Right ventricle myocardium inferior (tissue), 1 donor: ENCODE data around the gene SOX14. TPM values are rescaled to one million over a fixed set of nuclear protein-coding genes. Genes with fewer than 3 reads are reported as not detected.

ENCODE experiments used
- ATAC-seq: fragments of 200-7000 bp; cut with Tn5 transposase; one replicate; pipeline ENCODE4 v1.9.1; 2020; ENCODE audit warnings: mild to moderate bottlenecking, moderate library complexity
- DNase-seq: peaks from one replicate; pipeline ENCODE4 v3.0.0; 2021; ENCODE audit errors: missing footprints
- intact Hi-C: fragments of 100-400 bp; cut with DNase I; formaldehyde crosslinking; loops from one replicate; pipeline ENCODE4 v1.11.0; 2022
- long read RNA-seq: library from polyadenylated mRNA; unstranded; transcript quantifications from one replicate; pipeline ENCODE4 v2.0.0, GENCODE V29; 2021
- total RNA-seq: library from RNA; stranded (reverse); fragmentation: NEBNext Ultra II Directional; extraction: Animal tissue kit (Norgen Biotek cat#: 25700); gene quantifications from one replicate; pipeline ENCODE4 v1.2.1, GENCODE V29; 2021
- donor health status: DM: no; HTN: yes; CAD: no; lungs with severe emphysema.

The SOX14 gene
- total RNA-seq: not detected
- long read RNA-seq: 0 reads

DNA sequence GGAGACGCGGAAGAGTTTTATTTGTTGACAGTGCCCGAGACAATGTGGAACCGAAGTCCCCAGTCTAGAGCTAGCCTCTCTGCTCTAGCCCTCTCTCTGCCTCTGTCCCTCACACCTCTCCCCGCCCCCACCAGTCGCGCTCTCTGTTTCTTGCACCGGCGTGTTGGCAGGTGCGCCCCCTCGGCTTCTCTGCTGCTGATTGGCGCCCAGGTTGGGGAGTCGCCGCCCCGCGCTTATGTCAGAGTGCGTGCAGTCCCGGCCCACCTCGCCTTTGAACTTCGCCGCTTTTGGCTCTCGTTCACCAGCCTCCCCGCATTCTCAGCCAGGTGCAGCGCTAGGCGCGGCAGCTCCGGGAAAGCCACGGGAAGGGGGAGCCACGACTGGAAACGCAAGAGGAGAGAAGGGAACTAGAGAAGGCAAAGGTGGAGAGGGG lies at the start of gene SOX14:
Gene SOX14 (plus strand): TSS at position 315 of the 433 bp plus-strand sequence. CDS start 470 bp downstream, outside the sequence.
- ATAC-seq (no peak), DNase-seq (peak; percentile 37)
- intact Hi-C loops: no loop called here

DNA sequence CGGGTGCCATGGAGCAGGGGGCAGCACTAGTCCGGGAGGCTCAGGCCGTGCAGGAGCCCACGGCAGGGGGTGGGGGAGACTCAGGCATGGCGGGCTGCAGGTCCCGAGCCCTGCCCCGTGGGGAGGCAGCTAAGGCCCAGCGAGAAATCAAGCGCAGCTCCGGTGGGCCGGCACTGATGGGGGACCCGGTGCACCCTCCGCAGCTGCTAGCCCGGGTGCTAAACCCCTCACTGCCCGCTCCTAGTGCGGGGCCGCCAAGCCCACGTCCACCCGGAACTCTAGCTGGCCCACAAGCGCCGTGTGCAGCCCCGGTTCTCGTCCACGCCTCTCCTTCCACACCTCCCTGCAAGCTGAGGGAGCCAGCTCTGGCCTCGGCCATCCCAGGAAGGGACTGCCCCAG lies 49.6 kb upstream of the SOX14 start:
- DNase-seq: no peak
- no peak for ATAC-seq
- intact Hi-C loops: no loop called here

DNA sequence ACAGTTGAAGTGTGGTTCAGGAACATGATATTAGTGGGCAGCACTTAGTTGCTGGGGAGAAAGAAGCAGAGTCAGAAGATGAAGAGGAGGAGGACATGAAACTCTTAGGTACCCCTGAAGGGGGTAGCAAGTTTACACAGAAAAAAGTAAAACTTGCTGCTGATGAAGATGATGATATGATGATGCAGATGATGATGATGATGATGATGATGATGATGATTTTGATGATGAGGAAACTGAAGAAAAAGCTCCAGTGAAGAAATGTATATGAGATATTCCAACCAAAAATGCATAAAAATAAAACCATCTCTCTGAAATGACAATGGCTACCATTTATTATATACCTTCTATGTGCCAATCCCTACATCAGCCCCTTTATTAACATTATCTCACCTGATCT lies 39.9 kb upstream of the SOX14 start:
- DNase-seq: no peak

DNA sequence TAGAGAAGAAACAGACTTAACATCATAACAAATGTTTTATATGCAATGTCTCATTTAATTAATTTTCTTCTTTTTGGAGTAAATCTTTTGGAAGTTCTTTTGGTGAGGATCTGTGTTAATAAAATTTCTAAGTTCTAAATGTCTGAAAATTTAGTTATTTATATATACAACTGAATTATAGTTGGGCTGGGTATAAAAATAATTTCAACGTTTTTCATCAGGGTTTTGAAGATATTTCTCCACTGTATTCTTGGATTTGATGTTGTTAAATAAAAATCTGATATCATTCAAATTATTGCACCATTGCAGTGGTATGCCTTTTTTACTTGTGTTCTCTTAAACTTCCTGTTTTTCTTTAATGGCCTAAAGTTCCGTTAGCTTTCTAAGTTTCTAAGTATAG lies 26.9 kb upstream of the SOX14 start:
- DNase-seq (no peak), ATAC-seq (no peak)
- intact Hi-C loops: no loop called here

More for the DNA sequence above, 39.9 kb upstream of the SOX14 start:
- no peak for ATAC-seq
- intact Hi-C loops: no loop called here

DNA sequence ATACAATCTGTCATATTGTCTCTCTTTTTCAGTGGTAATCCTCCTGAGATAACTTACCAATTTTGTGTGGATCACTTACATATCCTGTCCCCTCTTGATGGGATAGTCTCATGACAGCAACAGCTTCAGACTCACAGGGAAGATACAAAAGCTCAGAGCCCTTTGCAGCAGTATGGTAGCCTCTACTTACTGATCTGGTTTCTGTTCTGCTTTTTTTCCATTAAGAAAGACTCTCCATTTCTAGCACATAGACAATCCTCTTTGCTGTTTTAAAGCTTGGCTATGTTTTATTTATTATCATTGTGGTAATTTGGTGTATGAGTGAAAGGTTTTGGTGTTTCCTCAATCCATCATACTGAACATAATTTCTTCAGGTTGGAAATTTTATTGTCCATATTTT lies 25.4 kb upstream of the SOX14 start:
- intact Hi-C loops: no loop called here
- ATAC-seq: no peak
- DNase-seq: no peak

DNA sequence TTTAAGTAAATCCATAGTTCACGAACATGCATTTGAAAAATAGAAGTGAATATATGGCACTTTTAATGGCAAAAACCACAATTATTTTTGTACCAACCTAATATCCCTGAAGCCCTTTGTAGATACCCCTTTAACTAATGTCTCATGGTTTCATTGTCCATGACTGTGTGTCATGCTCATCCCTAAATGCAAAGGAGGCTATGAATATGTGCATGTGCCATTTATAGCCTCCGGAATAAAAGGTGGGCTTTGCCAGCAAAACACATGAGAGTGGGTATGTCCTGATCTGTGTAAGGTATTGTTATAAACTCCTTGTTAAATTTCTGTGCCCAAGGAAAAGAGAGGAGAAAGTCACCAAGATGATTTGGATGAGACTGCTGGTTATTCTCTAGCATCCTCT lies 20.5 kb upstream of the SOX14 start:
- intact Hi-C loops: no loop called here
- no peak for ATAC-seq

DNA sequence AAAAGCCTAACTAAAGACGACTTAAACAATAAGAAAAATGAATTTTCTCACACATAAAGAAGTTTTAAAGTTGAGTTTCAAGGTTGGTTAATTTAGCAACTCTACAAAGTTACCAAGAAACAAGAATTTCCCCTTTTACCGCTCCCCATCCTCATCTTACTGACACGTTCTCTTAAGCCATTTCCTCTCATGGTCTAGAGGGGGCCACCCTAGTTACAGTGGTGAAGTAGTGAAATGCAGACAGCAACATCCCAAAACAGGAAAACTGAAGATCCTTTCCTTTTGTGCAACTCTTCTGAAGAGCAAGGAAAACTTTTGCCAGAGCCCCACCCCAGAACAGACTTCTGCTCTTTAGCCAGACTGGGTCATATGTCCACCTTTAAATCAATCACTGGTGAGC lies 17.3 kb upstream of the SOX14 start:
- ATAC-seq (no peak), DNase-seq (no peak)
- intact Hi-C loops: no loop called here

More for the DNA sequence above, 20.5 kb upstream of the SOX14 start:
- no peak for DNase-seq

DNA sequence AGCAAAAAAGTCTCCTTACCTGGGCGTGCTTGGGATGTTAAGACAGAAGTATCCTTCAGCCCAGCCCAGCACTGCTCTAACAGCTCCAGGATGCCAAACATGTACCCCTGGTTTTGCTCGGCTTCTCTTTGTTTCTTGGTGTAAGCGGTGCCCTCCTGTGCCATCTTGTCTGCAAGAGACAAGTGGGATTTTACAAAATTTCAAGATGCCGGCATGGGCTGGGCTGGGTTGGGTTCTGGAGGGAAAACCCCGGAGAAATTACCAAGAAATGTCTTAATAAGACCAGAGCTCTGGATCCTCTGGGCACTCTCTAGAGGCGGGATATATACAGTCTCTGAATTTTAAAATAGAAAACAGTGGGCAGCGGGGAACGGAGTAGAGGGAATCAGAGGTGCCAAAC lies 4.6 kb upstream of the SOX14 start:
- intact Hi-C loops: no loop called here
- ATAC-seq (no peak), DNase-seq (no peak)

DNA sequence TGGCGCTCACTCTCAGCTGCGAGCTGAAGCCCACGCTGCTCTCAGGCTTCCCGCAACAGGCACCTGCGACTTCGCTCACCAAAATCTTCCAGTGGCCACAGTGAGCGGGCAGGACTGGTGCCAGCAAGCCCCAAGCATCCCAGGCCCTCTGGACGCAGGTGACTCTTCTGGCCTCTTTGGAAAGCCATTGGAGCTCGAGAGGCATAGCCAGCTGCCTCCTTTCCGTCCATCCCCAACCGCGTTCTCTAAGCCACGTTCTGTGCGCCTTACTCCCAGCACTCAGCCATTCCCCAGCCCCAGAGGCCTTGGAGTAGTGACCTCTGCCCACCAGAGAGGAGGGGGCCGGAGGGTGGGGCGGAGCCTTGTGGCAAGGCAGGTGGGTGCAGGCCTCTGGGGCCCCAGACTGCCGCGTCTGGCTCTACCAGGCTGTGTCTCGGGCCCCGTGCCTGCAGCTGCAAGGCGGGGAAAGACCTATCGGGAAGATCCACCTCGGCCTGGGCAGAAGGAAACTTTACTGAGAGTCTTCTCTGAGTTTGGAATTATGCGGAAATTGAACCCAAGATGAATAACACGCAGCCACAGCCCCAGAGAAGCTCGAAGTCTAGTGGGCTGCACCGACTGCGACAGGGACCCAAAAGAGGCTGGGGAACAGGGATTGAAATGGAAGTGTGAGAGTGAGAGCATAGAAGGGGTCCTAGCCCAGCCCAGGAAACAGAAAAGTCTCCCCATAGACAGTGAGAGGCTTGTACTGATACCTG lies 3.6 kb upstream of the SOX14 start:
- no peak for DNase-seq
- intact Hi-C loops: no loop called here
- no peak for ATAC-seq

DNA sequence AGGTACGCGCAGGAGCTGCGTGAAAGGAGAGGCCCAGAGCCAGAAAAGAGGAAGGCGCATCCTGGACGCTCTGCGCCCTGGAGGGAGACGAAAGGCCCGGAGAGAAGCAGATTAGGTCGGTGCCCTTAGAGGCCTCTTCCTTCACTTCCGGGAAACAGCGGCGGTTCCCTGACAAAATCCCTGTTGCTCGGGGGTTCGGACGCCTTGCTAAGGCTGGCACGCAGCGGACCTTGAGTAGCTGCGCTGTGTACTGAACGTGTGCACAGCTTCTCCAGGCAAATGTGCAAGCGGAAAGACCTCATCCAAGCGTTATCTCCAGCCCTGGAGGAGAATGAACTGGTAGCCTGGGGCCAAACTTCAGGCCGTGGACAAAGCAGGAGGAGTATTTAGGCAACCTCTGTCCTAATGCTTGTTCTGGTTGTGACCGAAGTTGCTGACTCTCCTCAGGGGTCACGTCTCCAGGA lies 3.0 kb upstream of the SOX14 start:
- DNase-seq: no peak
- no peak for ATAC-seq
- intact Hi-C loops: no loop called here

DNA sequence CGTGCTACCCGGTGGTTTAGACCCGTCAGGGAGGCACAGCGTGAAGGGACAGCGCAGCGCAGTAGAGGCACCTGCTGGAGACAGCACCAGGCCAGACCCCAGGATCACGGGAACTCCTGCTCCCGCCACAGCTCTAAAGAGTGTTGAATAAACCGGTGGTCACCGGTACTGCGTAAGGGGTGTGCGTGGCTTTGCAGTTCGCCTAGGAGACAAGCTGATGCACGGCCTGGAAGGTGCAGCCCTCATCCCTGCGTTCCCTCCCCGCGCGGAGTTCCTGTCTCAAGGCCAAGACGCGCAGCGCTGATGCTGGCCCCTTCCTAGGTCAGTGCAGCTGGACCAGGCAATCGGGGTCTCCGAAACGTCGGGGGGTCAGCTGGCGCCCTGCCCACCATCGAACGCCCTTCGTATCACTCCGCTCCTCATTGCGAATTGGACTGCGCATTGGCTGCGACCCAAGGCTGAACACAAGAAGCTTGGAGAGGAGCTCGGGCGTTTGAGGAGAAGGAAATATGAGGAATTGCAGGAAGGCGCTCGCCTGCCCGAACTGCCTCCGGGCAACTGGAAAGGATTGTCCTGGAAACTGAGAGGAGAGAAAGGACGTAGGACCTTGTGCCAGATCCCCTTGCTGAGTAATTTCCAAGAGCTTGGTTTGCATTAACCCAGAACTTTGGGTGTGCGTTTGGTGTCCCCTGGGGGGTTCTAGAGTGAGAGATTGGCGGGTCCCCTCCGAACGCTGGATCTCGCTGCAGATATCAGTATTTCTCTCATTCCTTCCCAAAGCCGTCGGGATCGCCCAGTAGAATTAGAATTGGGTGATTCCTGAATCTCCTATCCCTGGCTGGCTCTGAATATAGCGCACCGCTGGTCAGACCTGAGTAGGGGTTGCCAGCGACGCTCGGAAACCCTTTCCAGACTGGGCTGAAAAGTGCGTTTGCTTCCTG lies 2.3 kb upstream of the SOX14 start:
- intact Hi-C loops: no loop called here
- ATAC-seq (no peak), DNase-seq (peak; percentile 35)

DNA sequence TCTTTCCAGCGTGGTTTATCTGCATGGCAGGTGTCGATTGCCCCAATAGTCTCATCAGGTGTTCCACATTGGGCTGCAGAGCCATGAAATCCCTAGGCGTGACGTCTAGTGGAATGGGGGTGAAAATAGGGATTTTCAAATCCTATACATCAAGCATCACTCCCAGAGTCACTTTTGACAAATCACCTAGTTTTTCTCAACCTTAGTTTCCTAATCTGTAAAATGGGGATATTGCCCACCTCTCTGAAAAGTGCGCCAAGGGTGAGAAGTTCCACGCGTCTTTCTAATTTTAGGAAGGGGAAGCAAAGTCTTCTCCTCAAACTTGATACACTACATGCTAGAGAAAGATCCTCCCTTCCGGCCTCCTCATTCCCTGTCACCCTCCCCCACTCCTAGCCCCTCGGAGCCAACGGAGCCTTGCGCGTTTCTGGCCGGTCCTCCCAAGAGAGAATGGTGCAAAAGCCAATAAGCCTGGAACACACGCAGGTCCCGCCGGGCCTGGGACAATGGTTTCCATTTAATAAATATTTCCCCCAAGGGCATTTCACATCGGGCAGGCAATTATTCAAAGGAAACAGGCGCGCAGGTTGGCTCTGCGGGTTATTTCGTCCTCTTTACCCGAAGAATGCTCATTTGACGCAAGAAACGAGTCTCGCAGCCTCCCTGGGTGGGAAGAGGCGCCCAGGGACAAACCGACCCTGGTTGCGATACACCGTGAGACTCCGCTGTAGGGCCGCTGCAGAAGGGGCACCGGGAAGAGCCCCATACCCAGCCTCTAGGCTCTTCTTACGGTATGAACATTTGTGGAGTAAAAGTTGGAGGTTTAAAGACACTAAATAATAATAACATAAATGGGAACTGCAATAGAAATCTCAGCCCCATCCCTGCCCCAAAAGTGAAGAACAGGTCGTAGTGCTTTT lies 1.2 kb upstream of the SOX14 start:
- intact Hi-C loops: no loop called here
- DNase-seq: no peak
- no peak for ATAC-seq

DNA sequence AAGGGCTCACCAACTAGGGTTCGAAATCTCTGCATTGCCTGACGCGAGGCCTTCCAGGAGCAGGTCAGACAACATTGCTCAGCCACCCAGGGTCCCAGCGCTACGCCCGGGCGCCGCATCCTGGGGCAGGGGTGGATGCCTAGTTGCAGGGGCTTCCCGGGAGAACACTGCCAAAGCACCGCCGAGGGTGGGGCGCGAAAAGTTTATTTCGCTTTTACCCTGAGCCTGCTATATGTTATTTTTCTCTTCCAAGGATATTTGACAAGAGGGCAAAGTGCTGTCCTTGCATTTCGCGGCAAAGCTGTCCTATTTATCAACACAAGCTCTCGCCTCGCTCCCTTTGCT lies 549 bp upstream of the SOX14 start:
- intact Hi-C loops: no loop called here

DNA sequence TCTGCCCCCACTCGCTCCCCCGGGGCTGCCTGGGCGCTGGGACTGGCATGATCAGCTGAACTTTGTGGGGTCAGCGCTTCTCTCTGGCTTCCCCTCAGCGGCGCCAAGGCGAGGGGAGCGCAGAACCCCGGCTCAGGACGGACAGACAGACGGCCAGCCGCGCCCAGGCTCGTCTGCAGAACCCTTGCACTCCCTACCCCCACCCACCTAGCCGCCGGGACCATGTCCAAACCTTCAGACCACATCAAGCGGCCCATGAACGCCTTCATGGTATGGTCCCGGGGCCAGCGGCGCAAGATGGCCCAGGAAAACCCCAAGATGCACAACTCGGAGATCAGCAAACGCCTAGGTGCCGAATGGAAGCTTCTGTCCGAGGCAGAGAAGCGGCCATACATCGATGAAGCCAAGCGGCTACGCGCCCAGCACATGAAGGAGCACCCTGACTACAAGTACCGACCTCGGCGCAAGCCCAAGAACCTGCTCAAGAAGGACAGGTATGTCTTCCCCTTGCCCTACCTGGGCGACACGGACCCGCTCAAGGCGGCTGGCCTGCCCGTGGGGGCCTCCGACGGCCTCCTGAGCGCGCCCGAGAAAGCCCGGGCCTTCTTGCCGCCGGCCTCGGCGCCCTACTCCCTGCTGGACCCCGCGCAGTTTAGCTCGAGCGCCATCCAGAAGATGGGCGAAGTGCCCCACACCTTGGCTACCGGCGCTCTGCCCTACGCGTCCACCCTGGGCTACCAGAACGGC lies 621 bp downstream of the SOX14 start:
- intact Hi-C loops: no loop called here
- ATAC-seq: no peak

More for the DNA sequence above, 549 bp upstream of the SOX14 start:
- DNase-seq (peak; percentile 60), ATAC-seq (no peak)

DNA sequence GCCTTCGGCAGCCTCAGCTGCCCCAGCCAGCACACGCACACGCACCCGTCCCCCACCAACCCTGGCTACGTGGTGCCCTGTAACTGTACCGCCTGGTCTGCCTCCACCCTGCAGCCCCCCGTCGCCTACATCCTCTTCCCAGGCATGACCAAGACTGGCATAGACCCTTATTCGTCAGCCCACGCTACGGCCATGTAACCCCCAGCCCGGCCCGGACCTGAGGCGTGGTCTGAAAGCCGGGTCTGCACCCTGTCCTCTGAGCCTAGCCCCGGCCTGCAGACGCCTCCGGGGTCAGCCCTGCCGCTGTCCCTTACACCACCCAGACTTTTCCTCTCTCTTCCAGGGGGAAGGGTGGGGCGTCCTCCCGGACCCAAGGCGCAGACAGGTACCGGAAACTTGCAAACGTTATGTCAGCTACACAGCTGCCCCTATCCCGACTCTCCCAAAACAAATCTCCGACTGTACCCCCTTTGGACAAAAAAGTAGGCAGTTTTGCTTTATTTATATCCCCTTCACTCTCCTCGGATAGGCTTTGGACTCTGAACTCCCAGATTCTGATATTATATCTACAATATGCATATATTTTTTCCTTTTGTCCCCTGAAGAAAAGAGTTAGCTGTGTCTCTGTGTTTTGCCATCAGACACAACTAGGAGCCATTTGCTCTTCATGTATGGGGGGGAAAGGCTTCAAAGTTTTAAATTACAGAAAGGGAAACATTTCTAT lies 1.4 kb downstream of the SOX14 start:
- intact Hi-C loops: no loop called here
- no peak for ATAC-seq

More for the DNA sequence above, 621 bp downstream of the SOX14 start:
- DNase-seq: peak; percentile 64

DNA sequence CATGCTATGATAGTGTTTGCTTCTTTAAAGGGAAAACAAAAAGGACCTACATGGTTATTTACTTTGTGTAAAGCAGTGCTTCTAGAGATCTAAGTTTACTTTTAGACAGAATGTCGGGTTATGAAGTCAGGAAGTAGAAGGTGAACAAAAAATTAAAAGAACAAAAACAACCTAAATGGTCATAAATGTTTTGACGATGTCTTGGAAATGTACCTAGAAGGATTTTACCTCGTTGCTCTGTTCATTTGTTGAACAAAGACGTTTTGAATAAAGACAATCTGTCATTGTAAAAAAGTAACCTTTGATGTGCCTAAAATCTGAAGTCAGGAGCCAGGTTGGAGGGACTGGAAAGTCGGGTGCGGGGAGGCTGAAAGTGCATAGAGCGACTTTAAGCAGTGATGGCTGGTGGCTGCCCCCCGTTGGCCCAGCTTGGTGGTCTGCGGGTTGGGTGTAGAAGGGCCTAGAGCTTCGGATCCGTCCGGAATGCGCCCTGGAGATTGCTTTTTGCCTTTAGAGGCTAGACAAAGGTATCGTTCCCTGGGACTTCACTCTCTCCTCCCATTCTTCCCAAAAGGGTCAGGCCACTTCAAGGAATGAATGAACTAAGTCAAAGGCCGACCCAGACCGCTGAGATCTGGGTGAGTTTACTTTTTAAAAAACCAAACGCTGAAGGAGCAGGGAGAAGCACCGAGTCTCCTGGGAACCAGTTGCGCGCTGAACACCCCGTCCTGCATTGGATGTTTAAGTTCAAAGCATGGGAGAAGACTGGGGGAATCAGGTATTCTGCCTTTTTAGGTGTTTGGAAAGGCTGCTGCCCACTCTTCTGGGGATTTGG lies 2.1 kb downstream of the SOX14 start:
- no peak for DNase-seq
- no peak for ATAC-seq
- intact Hi-C loops: no loop called here

More for the DNA sequence above, 1.4 kb downstream of the SOX14 start:
- DNase-seq: peak; percentile 53
